Stimulated activated CD4-positive, alpha-beta T cell treated with anti-CD3 and anti-CD28 coated beads, TNF-alpha, amount 100 ng/mL, for 24 hours (primary cell): ENCODE measurements around the gene C5AR2.
"Not testable (repeated sequence)": the region's sequence is repeated elsewhere in the genome, so short reads cannot be mapped to it uniquely, and the experiment has no call there.

Source experiments
- DNase-seq, 3 experiments: peaks; one replicate each; pipeline ENCODE4 v3.0.0-alpha.2; 2020; ENCODE audit warnings: low read depth in 3 of 3

C5AR2 gene

DNA sequence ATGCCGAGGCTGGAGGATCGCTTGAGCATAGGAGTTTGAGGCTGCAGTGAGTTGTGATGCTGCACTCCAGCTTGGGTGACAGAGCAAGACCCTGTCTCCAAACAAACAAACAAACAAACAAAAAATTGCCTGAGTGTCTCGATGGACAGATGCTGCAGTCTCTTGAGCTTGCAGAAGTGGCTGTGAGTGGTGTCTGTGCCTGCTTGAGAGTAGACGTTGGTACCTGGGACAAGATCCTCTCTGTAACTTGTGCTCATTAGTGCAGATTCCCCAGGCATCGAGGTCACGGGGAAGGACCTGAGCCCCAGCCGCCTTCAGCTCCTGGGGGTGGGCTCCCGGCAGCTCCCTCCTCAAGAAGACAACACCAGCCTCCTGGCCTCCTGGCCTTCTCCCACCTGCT, 8.6 kb upstream of the C5AR2 start:
- DNase-seq = no peak

GRCh38 chr19:47323872-47324271, 8.1 kb upstream of the C5AR2 start:
- DNase-seq = no peak

GRCh38 chr19:47324502-47324901, 7.5 kb upstream of the C5AR2 start:
- no peak for DNase-seq

GRCh38 chr19:47330466-47330869, 1.5 kb upstream of the C5AR2 start:
- no peak for DNase-seq

DNA sequence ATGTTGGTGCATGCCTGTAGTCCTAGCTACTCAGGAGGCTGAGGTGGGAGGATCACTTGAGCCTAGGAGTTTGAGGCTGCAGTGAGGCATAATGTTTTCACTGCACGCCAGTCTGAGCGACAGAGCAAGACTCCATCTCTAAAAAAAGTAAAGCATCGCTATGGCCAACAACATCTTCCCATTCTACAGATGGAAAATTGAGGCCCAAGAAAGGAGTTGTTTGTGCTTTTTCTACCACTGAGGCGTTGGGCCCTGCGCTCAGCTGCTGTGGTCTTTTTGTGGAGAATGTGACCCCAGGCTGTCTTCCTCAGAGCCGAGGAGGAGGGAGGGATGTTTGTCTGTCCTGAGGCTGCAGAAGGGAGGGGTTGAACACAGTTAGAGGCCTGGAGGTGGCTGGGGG, 485 bp upstream of the C5AR2 start:
- no peak for DNase-seq

DNA sequence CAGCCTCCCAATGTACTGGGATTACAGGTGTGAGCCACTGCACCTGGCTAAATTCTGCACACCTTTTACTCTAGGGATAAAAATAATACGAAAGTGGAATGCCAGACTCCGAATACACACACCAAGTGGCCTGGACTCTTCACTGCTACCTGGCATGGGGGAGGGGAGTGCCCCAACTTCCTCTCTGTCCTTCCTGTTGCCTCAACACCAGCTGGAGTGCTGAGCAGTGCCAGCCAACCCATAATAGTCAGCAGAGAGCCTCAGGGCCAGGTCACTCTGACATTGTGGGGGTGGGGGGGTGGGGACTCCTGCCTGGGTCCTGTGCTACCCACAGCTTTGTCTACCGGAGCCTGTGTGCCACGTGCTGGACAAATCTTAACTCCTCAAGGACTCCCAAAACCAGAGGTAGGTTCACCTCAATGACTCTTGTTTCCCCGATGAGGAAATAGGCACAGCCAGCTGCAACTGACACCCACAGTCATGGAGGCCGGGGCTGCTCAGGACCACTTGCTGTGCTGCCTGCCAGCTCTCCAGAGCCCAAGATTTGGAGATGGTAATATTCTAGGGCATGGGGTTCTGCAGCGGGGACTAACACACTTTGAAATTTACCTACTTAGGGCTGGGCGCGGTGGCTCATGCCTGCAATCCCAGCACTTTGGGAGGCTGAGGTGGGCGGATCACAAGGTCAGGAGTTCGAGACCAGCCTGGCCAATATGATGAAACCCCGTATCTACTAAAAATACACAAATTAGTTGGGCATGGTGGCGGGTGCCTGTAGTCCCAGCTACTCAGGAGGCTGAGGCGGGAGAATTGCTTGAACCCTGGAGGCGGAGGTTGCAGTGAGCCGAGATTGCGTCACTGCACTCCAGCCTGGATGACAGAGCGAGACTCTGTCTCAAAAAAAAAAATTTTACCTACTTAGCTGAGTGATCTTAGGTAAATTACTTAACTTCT, 5.1 kb downstream of the C5AR2 start:
- not testable (repeated sequence) for DNase-seq

DNA sequence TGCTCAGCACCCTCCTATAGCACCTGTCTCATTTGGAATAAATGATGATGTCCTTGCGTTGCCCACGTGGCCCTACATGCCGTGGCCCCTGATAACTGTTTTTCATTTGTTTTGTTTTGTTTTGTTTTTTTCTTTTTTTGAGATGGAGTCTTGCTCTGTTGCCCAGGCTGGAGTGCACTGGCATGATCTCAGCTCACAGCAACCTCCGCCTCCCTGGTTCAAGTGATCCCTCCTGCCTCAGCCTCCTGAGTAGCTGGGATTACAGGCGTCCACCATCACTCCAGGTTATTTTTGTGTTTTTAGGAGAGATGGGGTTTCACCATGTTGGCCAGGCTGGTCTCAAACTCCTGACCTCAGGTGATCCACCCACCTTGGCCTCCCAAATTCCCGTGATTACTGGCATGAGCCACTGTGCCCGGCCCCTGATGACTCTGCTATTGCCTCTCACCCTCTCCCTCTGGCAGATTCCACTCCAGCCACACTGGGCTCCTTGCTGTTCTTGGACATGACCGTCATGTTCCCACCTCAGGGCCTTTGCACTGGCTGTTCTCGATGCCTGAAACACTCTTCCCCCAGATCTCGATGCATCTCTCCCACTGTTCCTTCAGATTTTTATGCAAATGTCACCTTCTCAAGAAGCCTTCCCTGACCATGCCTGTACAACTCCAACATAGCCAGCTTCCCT, 7.4 kb downstream of the C5AR2 start:
- no peak for DNase-seq

DNA sequence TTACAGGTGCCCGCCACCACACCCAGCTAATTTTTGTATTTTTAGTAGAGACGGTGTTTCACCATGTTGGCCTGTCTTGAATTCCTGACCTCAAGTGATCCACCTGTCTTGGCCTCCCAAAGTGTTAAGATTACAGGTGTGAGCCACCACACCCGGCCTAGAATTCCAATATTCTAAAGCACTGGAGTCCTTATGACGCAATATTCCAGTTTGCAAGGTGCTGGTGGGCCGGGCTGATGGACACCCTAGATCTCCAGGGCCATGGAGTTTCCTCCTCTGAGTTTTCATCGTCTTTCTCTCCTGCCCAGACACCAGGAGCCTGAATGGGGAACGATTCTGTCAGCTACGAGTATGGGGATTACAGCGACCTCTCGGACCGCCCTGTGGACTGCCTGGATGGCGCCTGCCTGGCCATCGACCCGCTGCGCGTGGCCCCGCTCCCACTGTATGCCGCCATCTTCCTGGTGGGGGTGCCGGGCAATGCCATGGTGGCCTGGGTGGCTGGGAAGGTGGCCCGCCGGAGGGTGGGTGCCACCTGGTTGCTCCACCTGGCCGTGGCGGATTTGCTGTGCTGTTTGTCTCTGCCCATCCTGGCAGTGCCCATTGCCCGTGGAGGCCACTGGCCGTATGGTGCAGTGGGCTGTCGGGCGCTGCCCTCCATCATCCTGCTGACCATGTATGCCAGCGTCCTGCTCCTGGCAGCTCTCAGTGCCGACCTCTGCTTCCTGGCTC, 8.7 kb downstream of the C5AR2 start:
- DNase-seq = no peak

DNA sequence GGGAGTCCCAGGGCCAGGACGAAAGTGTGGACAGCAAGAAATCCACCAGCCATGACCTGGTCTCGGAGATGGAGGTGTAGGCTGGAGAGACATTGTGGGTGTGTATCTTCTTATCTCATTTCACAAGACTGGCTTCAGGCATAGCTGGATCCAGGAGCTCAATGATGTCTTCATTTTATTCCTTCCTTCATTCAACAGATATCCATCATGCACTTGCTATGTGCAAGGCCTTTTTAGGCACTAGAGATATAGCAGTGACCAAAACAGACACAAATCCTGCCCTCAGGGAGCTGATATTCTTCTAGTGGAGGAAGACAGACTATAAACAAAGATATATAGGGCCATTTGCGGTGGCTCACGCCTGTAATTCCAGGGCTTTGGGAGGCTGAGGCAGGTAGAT, 9.8 kb downstream of the C5AR2 start:
- no peak for DNase-seq

DNA sequence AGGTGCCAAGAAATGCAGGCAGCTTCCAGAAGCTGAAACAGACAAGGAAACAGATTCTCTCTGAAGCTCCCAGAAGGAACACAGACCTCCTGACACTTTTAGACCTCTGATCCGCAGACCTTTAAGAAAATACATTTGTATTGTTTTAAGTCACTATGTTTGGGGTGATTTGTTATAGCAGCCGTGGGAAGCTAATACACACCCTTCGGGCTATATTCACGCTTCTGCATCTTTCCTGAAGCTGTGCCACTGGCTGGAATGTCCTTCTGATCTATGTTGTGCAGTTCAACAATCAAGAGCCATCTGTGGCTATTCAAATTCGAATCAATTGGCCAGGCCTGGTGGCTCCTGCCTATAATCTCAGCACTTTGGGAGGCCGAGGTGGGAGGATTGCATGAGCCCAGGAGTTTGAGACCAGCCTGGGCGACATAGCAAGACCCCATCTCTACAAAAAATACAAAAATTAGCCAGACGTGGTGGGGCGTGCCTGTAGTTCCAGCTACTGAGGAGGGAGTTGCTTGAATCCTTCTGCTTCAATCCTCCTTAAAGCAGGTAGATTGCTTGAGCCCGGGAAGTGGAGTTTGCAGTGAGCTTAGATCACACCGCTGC, 11.3 kb downstream of the C5AR2 start:
- DNase-seq = no peak

- no peak for DNase-seq
Measured at GRCh38 chr19:47344425-47344824, 12.4 kb downstream of the C5AR2 start.

GRCh38 chr19:47346024-47346423, 14.0 kb downstream of the C5AR2 start:
- DNase-seq = not testable (repeated sequence)

DNA sequence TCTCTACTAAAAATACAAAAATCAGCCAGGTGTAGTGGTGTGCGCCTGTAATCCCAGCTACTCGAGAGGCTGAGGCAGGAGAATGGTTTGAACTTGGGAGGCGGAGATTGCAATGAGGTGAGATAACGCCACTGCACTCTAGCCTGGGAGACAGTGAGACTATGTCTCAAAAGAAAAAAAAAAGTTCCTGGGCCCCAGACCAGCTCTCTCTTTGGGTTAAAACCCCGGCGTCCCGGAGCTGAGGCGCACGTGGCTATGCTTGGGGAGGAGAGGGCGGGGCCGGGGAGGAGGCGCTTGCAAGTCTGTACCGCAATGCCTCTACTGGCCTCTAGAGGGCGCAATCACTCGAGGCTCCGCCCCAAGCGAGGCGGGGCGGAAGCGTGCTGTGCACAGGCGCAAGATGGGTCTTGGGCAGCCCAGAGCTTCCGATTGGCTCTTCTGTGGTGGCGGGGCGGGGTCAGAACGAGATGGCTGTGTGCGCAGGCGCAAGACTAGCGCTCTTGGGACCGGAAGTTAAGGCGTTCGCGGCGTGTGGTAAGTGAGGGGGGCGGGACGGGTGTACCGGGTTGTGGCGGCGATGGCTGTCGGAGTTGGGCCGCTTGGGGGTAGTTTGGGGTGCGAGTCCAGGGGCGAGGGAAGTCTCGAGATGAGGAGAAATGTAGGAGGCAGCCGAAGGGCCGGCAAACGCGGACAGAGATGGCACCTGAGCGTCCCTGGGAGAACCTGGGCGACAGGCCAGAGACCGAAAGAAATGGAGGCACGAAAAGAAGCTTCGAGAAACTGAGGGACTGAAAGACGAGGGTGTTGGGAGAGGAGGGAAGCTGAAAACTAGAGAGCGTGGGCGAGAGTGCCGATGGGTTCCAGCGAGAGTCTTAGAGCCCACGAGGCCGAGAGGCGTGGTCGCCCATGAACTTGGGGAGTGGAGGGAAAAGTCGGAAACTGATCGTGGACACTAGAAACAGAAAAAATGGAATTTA, 17.1 kb downstream of the C5AR2 start, which contains the start of gene DHX34:
Gene DHX34 (plus strand): TSS at position 497 of the 977 bp plus-strand sequence. CDS start 3,716 bp downstream, outside the sequence.
- DNase-seq = peak; percentile 98 to 99 (median 98)

- DNase-seq = no peak
Measured at GRCh38 chr19:47350630-47351029, 18.7 kb downstream of the C5AR2 start.

DNA sequence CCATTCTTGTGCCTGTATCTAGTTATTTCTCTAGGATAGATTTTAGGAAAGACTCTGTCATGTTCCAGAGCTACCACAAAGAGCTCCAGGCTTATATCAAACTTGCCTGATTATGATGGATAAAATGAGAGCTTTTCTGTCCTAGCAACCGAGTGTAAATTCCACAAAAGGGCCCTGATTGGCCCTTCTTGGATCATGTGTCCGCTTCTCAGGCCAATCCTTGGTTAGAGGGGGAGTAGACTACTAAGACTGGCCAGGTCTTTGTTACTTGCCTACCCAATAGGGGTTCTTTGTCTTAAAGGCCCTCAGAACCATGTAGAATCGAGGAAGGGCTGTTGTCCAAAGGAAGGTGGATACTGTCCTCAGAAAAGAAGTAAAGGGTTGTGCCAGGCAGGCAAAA, 19.6 kb downstream of the C5AR2 start:
- DNase-seq = no peak

DNA sequence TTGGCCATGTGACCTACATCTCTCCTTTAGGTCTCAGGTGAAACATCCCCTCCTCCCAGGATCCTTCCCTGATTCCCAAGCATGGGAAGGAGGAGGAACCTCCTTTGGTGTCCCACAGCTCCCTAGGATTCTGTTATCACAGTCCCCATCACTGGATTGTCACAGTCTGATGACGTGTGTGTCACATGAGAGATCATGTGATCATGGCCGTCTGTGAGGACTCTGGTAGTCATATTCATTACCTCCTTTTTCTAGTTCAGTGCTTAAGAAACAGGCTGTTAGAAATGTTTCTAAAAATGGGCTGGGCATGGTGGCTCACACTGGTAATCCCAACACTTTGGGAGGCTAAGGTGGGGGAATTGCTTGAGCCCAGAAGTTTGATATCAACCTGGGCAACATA, 20.1 kb downstream of the C5AR2 start:
- DNase-seq = no peak

DNA sequence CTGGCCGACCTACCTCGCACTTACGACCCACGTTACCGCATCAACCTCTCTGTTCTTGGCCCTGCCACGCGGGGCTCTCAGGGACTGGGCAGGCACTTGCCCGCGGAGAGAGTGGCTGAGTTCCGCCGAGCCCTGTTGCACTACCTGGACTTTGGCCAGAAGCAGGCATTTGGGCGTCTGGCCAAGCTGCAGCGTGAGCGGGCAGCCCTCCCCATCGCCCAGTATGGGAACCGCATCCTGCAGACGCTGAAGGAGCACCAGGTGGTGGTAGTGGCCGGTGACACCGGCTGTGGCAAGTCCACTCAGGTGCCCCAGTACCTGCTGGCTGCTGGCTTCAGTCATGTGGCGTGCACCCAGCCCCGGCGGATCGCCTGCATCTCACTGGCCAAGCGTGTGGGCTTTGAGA, 21.3 kb downstream of the C5AR2 start:
- DNase-seq = no peak

- DNase-seq = no peak
Measured at GRCh38 chr19:47356900-47357299, 24.9 kb downstream of the C5AR2 start.

DNA sequence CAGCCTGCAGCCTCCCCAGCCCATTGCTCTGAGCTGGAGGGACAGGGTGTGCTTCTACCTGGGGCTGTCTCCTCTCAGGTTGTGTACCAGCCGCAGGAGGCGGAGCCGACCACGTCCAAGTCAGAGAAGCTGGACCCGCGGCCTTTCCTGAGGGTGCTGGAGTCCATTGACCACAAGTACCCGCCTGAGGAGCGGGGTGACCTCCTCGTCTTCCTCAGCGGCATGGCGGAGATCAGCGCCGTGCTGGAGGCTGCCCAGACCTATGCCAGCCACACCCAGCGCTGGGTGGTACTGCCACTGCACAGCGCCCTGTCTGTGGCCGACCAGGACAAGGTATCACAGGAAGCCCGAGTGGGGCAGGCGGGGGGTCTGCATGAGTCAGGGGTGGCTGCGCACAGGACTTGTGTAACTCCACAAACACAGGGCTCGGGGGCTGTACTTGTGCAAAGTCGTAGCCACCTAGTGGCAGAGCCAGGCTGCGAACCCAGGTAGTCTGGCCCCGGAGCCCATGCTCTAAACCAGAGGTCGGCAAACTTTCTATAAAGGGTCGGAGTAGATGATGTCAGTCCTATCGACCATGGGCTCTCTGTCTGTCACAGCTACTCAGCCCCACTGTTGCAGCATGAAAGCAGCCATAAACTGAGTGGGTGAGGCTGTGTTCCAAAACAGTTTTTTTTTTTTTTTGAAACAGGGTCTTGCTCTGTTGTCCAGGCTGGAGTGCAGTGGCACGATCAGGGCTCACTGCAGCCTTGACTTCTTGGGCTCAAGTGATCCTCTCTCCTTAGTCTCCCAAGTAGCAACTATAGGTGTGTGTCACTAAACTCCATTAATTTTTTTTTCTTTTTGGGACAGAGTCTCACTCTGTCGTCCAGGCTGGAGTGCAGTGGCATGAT, 26.1 kb downstream of the C5AR2 start:
- DNase-seq = no peak

GRCh38 chr19:47358936-47359335, 27.0 kb downstream of the C5AR2 start:
- DNase-seq = no peak
